H7 (cell line): Measurements from ENCODE around the gene CYP3A5. TPM values are rescaled to one million over a fixed set of nuclear protein-coding genes. Genes with fewer than 3 reads are reported as not detected.
"Not testable (repeated sequence)": the region's sequence is repeated elsewhere in the genome, so short reads cannot be mapped to it uniquely, and the experiment has no call there.

Source experiments
- DNase-seq: peaks from one replicate; pipeline ENCODE4 v3.0.0; 2012
- H3K27me3 ChIP-seq: 2 replicates; pipeline ENCODE4 v1.6.0; 2011; ENCODE audit warnings: mild to moderate bottlenecking, low read length; ENCODE audit not compliant: control insufficient read depth, insufficient read depth
- H3K36me3 ChIP-seq: replicated peaks from 2 replicates; pipeline ENCODE4 v1.5.1; 2011; ENCODE audit warnings: low read length; ENCODE audit not compliant: control insufficient read depth, insufficient read depth
- H3K4me3 ChIP-seq: 2 replicates; pipeline ENCODE4 v1.5.1; 2011; ENCODE audit warnings: low read depth, mild to moderate bottlenecking, control low read depth, low read length, moderate library complexity; ENCODE audit not compliant: insufficient read depth
- total RNA-seq: library from RNA; depleted of rRNA; stranded (reverse); fragments of >200 nt; shearing (Covaris generic); gene quantifications from 2 replicates; pipeline ENCODE4 v1.2.3, GENCODE V29; 2014

The CYP3A5 gene
- total RNA-seq, 1 experiment from 2014 or later, result 0.31 TPM

- Histone ChIP-seq H3K4me3 (no peak overlapping the region), H3K36me3 (no peaks in the 10 kb centered on the region), H3K27me3 (no peaks in the 10 kb centered on the region)
- no peak for DNase-seq
These were observed 11.3 kb downstream of the CYP3A5 start for GRCh38 chr7:99668541-99668940.

- Histone ChIP-seq H3K36me3 (no peaks in the 10 kb centered on the region), H3K4me3 (no peak overlapping the region), H3K27me3 (no peaks in the 10 kb centered on the region)
- DNase-seq, result no peak
These were observed 12.6 kb downstream of the CYP3A5 start for GRCh38 chr7:99667179-99667578.

- Histone ChIP-seq H3K27me3 (no peaks in the 10 kb centered on the region), H3K4me3 (no peak overlapping the region), H3K36me3 (no peaks in the 10 kb centered on the region)
- DNase-seq, result no peak
These were observed 13.8 kb downstream of the CYP3A5 start for GRCh38 chr7:99666013-99666395.

DNA sequence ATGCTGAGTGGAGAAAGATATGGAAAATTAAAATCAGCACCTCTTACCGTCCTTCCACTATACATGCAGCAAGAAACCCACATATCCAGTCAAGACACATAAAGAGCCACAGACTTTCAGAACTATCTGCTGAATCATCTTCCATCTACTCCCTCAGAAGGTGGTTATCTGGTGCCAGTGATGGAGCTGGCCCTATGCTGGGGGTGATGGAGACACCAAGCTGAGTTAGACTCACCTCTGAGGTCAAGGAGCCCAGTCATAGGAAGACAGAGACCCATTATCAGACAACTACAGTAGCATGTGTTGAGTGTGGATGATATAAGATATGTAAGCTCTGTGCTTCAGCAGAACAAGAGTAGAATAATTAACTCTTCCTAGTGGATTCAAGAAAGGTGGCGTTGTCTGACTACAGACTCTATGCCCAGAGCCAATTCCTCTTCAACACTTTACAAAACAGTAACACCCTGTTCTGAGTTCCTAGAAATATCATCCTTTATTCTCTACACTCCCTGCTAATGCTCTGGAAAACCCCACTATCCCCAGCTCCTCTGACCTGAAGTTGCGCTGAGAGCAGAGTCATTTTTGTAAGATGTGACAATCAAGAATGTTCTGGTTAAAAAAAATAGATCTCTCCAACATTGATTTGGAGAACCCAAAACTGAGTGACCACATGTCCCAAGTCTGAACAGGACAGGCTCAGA lies 14.3 kb downstream of the CYP3A5 start:
- DNase-seq, result no peak
- no peaks in the 10 kb centered on the region for H3K36me3 ChIP-seq
- H3K4me3 ChIP-seq, result no peak overlapping the region
- no peaks in the 10 kb centered on the region for H3K27me3 ChIP-seq

- not testable (repeated sequence) for H3K27me3 ChIP-seq, H3K4me3 ChIP-seq, H3K36me3 ChIP-seq, DNase-seq
These were observed 21.9 kb downstream of the CYP3A5 start for GRCh38 chr7:99657879-99658278.

DNA sequence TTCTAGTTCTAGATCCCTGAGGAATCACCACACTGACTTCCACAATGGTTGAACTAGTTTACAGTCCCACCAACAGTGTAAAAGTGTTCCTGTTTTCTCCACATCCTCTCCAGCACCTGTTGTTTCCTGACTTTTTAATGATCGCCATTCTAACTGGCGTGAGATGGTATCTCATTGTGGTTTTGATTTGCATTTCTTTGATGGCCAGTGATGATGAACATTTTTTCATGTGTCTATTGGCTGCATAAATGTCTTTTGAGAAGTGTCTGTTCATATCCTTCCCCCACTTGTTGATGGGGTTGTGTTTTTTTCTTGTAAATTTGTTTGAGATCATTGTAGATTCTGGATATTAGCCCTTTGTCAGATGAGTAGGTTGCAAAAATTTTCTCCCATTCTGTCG lies 25.2 kb downstream of the CYP3A5 start:
- not testable (repeated sequence) for DNase-seq, H3K4me3 ChIP-seq, H3K27me3 ChIP-seq, H3K36me3 ChIP-seq

DNA sequence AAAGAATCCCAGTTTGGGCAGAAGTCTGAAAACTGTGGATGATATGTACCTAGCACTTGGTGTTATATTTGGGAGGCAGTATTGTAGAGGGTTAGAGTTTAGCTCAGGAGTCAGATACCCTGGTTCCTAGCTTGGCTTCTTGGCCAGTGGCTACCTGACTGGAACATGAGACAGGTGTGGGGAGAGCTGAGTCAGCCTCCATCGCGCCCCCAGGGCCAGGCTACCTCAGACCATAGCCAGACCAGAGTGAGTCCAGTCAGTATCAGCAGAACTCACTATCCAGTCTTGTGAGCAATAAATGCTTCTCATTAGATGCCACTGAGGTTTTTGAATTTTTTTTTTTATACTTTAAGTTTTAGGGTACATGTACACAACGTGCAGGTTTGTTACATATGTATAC lies 26.0 kb downstream of the CYP3A5 start:
- Histone ChIP-seq H3K36me3 (no peaks in the 10 kb centered on the region), H3K27me3 (no peaks in the 10 kb centered on the region), H3K4me3 (no peak overlapping the region)
- DNase-seq, result no peak

- not testable (repeated sequence) for H3K27me3 ChIP-seq, H3K36me3 ChIP-seq, DNase-seq, H3K4me3 ChIP-seq
These were observed 26.5 kb downstream of the CYP3A5 start for GRCh38 chr7:99653269-99653668.

DNA sequence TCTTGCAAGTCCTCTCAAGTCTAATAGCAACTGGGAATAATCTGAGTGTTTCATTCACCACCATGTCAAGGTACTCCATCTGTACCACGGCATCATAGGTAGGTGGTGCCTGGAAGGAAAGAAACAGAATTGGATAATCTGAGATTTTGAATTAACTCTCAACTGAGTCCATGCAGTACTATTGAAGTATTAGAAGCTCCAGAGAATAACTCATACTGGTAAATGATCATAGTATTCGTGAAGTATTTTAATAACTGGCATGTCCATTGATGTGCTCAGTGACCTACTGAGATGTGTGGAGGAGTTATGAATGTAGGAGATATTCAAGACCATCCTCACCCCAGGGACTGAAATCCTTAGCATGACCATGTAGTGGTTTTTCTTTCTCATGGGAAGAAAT lies 27.1 kb downstream of the CYP3A5 start:
- Histone ChIP-seq H3K36me3 (no peaks in the 10 kb centered on the region), H3K27me3 (no peaks in the 10 kb centered on the region), H3K4me3 (no peak overlapping the region)
- DNase-seq, result no peak

GRCh38 chr7:99651290-99651689 lies 28.5 kb downstream of the CYP3A5 start:
- H3K36me3 ChIP-seq, result no peaks in the 10 kb centered on the region
- no peaks in the 10 kb centered on the region for H3K27me3 ChIP-seq
- DNase-seq, result no peak
- no peak overlapping the region for H3K4me3 ChIP-seq

GRCh38 chr7:99648843-99649242 lies 31.0 kb downstream of the CYP3A5 start:
- Histone ChIP-seq H3K27me3 (no peaks in the 10 kb centered on the region), H3K4me3 (no peak overlapping the region), H3K36me3 (no peaks in the 10 kb centered on the region)
- DNase-seq, result no peak

DNA sequence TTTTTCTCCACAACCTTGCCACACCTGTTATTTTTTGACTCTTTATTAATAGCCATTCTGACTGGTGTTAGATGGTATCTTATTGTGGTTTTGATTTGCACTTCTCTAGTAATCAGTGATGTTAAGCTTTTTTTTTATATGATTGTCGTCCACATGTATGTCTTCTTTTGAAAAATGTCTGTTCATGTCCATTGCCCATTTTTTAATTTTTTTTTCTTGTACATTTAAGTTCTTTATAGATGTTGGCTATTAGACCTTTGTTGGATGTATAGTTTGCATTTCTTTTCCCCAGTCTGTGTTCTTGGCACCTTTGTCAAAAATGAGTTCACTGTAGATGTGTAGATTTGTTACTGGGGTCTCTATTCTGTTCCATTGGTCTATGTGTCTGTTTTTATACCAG lies 34.2 kb downstream of the CYP3A5 start:
- H3K27me3 ChIP-seq, result no peaks in the 10 kb centered on the region
- no peak for DNase-seq

DNA sequence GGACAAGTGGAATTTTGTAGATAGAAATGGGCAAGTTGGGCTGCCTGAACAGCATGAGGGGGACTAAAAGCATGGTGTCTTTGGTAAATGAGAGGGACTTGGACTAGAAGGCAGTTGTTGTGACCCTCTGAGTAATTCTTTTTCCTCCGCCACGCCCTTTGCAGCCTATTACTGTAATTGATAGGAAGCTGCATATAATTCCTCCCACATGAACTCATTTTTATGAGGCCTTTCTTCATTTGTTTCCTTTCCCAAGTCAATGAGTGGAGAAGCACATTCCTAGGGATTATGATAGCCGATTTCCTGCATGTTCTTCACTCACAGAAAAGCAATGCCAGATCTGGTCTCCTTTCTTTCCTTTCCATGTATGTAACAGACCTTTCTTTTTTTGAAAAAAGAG lies 35.4 kb downstream of the CYP3A5 start:
- no peaks in the 10 kb centered on the region for H3K27me3 ChIP-seq
- DNase-seq, result no peak
- H3K4me3 ChIP-seq, result no peak overlapping the region

More for the DNA sequence above, 34.2 kb downstream of the CYP3A5 start:
- Histone ChIP-seq H3K36me3 (no peaks in the 10 kb centered on the region), H3K4me3 (no peak overlapping the region)

DNA sequence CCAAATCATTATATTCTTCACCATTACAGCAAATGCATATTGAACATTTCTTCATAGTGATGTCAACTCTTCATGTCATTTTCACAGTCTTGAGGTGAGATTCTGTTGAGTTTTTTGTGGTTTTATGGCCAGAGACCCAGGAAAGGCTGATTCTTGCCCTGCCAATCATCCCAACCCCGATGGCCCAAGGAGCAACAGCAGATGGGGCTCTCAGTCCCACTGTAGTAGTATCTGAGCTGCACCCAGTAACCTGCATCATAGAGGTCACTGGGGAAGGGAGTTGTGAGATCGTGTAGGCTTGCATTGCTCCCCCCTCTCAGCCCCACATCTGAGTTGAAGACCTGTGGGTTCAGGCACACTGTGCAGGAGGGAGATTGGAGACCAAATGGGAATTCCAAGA lies 36.3 kb downstream of the CYP3A5 start:
- DNase-seq, result no peak
- no peaks in the 10 kb centered on the region for H3K27me3 ChIP-seq
- no peak overlapping the region for H3K4me3 ChIP-seq
- no peaks in the 10 kb centered on the region for H3K36me3 ChIP-seq

More for the DNA sequence above, 35.4 kb downstream of the CYP3A5 start:
- no peaks in the 10 kb centered on the region for H3K36me3 ChIP-seq

DNA sequence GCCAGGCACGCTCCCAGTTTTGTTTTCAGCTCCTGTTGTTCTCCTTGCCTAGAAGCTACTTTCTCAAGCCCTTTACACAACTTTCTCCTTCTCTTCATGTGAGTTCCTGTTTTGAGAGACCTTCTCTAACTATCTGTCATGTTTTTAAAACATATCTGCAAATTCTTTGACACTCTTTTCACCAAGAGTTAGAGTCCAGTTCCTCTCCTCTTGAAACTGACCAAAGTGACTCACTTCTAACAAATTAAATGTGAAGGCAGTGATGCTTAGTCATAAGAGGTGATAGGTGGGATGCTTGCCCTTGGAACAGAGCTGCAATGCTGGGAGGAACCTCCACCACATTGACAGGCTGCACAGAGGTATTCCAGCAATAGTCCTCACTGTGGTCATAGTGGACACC lies 37.8 kb downstream of the CYP3A5 start:
- Histone ChIP-seq H3K27me3 (no peaks in the 10 kb centered on the region), H3K36me3 (no peaks in the 10 kb centered on the region), H3K4me3 (no peak overlapping the region)
- DNase-seq, result no peak

- DNase-seq, result peak; percentile 65
- no peak overlapping the region for H3K4me3 ChIP-seq
- no peaks in the 10 kb centered on the region for H3K36me3 ChIP-seq
- no peaks in the 10 kb centered on the region for H3K27me3 ChIP-seq
These were observed 40.5 kb downstream of the CYP3A5 start for GRCh38 chr7:99639267-99639666.
